ENCODE measurements around the gene NTRK2. TPM values are rescaled to one million over a fixed set of nuclear protein-coding genes. Genes with fewer than 3 reads are reported as not detected.
A peak's percentile ranks its signal among the peaks of the same experiment; 100 is the strongest.
"Not testable (repeated sequence)": the region's sequence is repeated elsewhere in the genome, so short reads cannot be mapped to it uniquely, and the experiment has no call there.

Gene NTRK2
- total RNA-seq, 1 donor from 2014 or later: 7.7 TPM

GRCh38 chr9:84880835-84881234 lies 211.3 kb downstream of the NTRK2 start:
- no peak for DNase-seq (ENCODE audit: low spot score)

GRCh38 chr9:84886866-84887265 lies 217.3 kb downstream of the NTRK2 start:
- DNase-seq (ENCODE audit: low spot score): no peak

- DNase-seq (ENCODE audit: low spot score): peak; percentile 95
Observed at GRCh38 chr9:84891924-84892323, 222.4 kb downstream of the NTRK2 start.

DNA sequence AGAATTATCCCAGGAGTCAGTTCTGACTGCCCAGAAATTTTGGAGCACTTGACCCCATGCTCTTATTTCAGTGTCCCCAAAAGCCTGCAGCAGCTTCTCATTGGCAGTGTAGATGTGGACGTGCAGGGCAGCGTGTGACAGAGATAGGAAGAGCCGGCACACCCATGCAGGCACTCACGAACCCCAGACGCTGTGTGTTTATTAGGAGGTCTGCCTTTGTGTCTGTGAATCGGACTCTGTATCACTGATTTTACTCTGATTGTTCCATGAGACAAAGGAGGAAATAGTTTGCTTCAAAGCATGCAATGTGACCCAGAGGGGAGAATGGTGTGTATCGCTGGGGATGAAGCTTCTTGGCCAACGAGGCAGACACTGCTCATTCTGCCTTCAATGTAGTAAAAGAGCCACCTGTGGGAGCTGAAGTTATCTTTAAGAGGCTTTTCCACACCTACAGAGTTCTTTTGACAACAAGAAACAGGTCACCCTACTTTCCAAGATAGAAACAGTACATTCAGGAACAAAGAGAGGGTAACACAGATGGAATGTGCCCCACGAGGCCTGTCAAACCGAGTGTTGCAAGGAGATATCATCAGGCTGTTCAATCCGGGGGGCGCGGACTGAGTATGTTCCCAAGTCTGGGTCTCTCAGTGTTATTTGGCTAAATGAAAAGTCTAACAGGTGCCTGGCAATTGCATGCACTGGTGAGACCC lies 224.0 kb downstream of the NTRK2 start:
- no peak for DNase-seq (ENCODE audit: low spot score)

- no peak for DNase-seq (ENCODE audit: low spot score)
Observed at GRCh38 chr9:84894859-84895258, 225.3 kb downstream of the NTRK2 start.

GRCh38 chr9:84897362-84898094 lies 228.0 kb downstream of the NTRK2 start:
- DNase-seq (ENCODE audit: low spot score): no peak

DNA sequence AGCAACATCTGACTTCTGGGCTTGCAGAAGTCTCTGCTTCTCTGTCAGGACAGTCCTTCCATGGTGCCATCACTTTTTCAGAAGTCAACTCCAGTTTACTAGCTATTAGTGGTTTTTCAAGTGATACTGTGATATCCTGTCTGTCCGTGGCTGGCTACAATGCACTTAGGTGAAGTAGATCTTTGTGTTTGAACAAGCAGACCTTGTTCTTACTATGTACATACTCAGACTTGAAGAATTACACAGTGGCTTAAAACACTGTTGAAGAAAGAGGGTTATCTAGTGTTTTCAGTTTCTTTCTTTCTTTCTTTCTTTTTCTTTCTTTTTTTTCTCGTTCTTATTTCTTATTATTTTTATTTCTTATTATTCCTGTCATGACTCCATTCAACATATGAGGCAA lies 228.7 kb downstream of the NTRK2 start:
- no peak for DNase-seq (ENCODE audit: low spot score)

- DNase-seq (ENCODE audit: low spot score): not testable (repeated sequence)
Observed at GRCh38 chr9:84898618-84899017, 229.1 kb downstream of the NTRK2 start.

DNA sequence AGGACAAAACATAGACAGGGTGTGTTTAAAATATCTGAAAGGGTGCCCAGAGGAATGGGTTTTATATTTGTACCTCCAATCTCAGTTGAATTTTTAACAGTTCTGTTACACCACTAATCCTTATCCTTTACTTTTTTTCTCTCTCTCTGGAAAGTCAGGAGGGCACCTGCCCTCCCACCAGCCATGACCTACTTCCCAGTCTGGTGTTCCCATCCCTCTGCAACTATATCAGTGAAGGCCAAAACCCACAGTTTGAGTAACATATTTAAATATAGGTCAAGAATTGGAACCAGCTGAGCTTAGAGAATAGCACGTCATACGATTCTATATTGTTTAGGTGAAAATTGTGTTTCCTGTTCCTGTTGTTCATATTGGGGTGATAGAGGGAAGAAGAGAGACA lies 229.8 kb downstream of the NTRK2 start:
- DNase-seq (ENCODE audit: low spot score): no peak

GRCh38 chr9:84900421-84900820 lies 230.9 kb downstream of the NTRK2 start:
- DNase-seq (ENCODE audit: low spot score): no peak

GRCh38 chr9:84903963-84904362 lies 234.4 kb downstream of the NTRK2 start:
- no peak for DNase-seq (ENCODE audit: low spot score)

DNA sequence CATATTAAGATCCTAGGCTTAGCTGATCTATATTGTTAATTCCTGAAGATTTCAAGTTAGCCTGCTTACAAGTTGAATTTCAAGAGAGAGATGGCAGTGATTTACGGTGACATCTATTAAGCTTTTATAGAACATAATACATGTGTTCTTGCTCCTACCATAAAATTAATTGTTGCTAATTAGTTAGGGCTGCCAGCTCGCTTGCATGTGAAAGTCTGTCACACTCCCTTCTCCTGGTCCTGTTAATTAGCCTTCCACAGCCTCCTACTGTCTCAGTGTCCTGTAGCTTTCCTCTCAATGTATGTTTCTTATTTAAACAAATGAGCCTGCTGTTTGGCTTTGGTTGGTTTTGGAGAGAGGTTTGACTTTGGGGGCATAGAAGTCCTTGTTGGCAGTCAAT lies 247.2 kb downstream of the NTRK2 start:
- DNase-seq (ENCODE audit: low spot score): no peak

DNA sequence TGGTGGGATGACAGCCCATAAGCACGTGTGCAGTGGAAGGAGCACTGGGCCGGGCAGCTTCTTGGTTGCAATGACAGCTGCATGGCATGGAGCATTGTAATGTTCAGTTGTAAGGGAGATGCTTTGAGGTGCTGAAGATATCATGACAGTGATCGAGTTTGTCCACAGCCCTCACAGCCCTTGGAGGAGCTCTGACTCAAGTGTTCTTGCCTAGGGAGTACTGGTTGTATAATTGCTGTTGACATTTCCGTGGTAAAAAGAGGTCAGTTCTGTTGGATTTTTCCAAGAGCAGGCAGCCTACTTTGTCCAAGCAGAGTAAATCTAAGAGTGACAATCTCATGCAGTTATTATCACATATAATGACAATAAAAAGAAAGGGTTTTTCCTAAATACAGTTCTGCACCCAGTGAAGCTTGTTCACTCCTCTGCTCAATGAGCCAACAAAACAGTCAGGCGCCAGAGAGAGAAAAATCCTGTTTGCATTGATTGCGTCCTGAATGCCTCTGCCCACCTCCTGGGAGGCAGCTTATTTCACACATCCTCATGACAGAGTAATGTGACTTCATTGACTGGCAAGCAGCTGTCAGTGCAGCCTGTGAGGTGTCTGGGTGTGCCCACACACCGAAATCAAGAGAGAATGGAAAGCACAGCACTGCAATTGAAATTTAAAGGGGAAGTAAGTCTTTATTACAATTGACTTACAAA lies 248.0 kb downstream of the NTRK2 start:
- no peak for DNase-seq (ENCODE audit: low spot score)

GRCh38 chr9:84919440-84919839 lies 249.9 kb downstream of the NTRK2 start:
- no peak for DNase-seq (ENCODE audit: low spot score)

DNA sequence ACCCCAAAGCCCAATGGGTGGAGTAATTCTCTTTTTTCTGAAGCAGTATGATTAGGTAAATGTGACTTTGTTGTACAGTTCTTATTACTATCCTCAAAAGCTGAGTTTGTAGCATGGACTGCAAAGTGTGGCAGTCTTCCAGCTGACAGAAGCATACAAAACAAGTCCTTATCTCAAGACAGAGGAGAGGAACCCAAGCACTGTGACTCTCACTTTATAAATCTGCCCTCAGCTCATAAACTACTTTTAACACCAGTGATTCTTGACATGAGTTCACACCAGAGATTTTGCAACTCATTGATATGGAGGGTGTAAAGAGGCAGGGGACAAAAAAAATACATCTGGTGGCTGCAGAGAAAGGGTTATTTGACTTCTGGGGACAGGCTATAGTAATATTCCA lies 251.6 kb downstream of the NTRK2 start:
- DNase-seq (ENCODE audit: low spot score): peak; percentile 88

DNA sequence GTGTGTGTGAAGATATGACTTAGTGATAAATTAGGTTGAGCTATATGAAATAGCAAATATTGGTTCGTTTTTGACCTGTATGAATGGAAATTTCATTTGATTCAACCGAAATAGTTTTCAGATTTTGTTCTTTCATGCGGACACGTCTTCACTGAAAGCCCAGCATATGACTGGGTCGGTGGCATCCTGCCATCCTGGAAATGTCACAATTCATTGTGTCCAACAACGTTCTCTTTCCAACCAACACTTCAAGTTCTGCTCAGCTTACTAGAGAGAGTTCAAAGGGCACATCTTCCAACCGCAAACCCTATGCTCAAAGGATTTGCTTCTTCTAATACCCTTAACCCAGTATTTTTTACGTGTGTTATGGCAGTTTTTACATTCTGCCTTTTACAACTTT lies 252.5 kb downstream of the NTRK2 start:
- DNase-seq (ENCODE audit: low spot score): peak; percentile 44

DNA sequence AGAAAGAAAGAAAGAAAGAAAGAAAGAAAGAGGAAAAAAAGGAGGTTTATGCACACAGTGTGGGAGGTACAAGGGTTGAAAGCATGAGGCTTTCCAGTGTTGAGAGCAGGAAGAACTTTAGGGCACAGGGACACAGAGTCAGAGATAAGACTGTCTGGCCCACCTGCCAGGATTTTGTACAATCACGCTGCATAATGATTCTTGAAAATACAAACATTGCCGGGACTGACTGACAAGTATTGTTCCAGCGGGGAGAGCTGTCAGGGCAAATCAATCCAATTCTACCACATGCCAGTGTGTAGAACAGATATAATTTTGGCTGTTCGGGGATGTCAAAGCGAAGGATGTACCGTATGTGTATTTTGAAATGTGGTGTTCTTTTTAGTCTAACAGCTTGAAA lies 254.7 kb downstream of the NTRK2 start:
- DNase-seq (ENCODE audit: low spot score): no peak

DNA sequence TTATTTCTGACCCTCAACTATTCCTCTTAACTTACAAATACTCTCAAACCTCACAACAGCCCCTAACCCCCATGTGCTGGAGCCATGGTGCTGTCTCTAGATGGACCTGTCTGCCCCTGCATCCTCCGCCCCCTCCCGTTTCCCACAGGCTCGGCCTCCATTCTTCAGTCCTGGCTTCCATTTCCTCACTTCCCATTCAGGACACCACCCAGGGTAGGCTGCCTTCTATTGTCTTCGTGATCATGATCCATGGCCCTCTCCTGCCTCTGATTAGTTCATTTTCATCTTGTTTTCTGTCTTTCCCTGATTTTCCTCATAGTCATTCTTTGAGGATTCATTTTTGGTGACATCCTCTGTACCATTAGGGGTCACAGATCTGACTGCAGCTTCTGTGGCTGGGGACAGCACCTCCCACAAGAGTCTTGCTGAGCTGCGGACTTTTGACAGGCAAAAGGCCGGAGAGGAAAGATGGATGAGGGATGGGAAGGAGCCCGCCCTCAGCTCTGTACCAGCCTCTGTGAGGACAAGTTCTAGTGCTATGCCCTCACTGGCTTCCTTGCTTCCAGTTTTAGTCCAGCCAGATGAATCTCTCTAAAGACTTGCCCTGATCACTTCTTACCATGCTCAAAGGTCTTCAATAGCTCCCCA lies 255.8 kb downstream of the NTRK2 start:
- DNase-seq (ENCODE audit: low spot score): no peak

DNA sequence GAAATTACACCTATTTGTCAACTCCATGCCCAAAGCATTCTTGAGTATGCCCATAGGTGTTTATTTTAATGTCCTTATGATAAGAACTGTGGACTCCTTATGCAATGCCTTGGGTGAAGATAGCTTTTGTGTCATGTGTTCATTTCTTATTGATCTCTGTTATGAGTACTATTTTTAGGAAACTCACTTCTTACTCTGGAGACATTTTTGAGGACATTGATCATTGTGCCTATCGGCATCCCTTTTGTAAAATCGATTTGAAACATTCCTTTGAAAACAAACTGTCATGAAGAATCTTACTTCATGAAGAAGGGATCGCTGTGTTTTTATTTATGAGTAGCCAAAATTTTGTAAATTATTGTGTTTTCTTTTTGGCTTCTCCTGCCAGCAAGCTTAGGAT lies 257.3 kb downstream of the NTRK2 start:
- no peak for DNase-seq (ENCODE audit: low spot score)

GRCh38 chr9:84928419-84928818 lies 258.9 kb downstream of the NTRK2 start:
- no peak for DNase-seq (ENCODE audit: low spot score)

- no peak for DNase-seq (ENCODE audit: low spot score)
Observed at GRCh38 chr9:84929068-84929467, 259.5 kb downstream of the NTRK2 start.

- peak; percentile 48 for DNase-seq (ENCODE audit: low spot score)
Observed at GRCh38 chr9:84932915-84933527, 263.5 kb downstream of the NTRK2 start.

Measured in umbilical cord (tissue), 2 donors.